HG03565 (cell line): ENCODE results near the gene GTPBP2.
"Not testable (repeated sequence)": the region's sequence is repeated elsewhere in the genome, so short reads cannot be mapped to it uniquely, and the experiment has no call there.

Experiments used
- ATAC-seq: cut with Tn5 transposase; IDR thresholded peaks from one replicate; pipeline ENCODE4 v1.9.1; 2021; ENCODE audit warnings: mild to moderate bottlenecking, moderate library complexity; ENCODE audit not compliant: unreplicated experiment

Gene GTPBP2

GRCh38 chr6:43629104-43629504, at the start of gene GTPBP2:
TSS of gene GTPBP2 (minus strand) at chr6:43629264. CDS start at chr6:43629162, 102 bp downstream.
- peak; percentile 70 for ATAC-seq

- no peak for ATAC-seq
Observed at GRCh38 chr6:43678341-43678740, 49.3 kb upstream of the GTPBP2 start.

GRCh38 chr6:43677759-43678158, 48.7 kb upstream of the GTPBP2 start:
- no peak for ATAC-seq

- no peak for ATAC-seq
Observed at GRCh38 chr6:43676962-43677606, 48.0 kb upstream of the GTPBP2 start.

GRCh38 chr6:43674921-43675320, 45.9 kb upstream of the GTPBP2 start:
- ATAC-seq = no peak

GRCh38 chr6:43674291-43674690, 45.2 kb upstream of the GTPBP2 start:
- ATAC-seq = no peak

GRCh38 chr6:43673444-43674084, 44.5 kb upstream of the GTPBP2 start:
- ATAC-seq = no peak

- no peak for ATAC-seq
Observed at GRCh38 chr6:43671801-43672690, 43.0 kb upstream of the GTPBP2 start.

GRCh38 chr6:43671011-43671800, 42.1 kb upstream of the GTPBP2 start:
- ATAC-seq = no peak

- ATAC-seq = no peak
Observed at GRCh38 chr6:43670623-43670986, 41.5 kb upstream of the GTPBP2 start.

GRCh38 chr6:43669922-43670622, 41.0 kb upstream of the GTPBP2 start:
- no peak for ATAC-seq

GRCh38 chr6:43669050-43669921, 40.2 kb upstream of the GTPBP2 start:
- ATAC-seq = no peak

GRCh38 chr6:43668151-43669028, 39.3 kb upstream of the GTPBP2 start:
- ATAC-seq = no peak

GRCh38 chr6:43667245-43668150, 38.4 kb upstream of the GTPBP2 start:
- no peak for ATAC-seq

- no peak for ATAC-seq
Observed at GRCh38 chr6:43666196-43666920, 37.3 kb upstream of the GTPBP2 start.

GRCh38 chr6:43665376-43665775, 36.3 kb upstream of the GTPBP2 start:
- no peak for ATAC-seq

GRCh38 chr6:43662948-43663347, 33.9 kb upstream of the GTPBP2 start:
- not testable (repeated sequence) for ATAC-seq
